HEK293T (cell line): Measurements from ENCODE around the gene RGL3.

Source experiments
- CTCF ChIA-PET: fragments of 350-600 bp; formaldehyde crosslinking; extraction: SDS; loops from one replicate; lab custom pipeline; 2021; ENCODE audit warnings: antibody characterized with exemption, inconsistent platforms; lab: Yijun Ruan, JAX
- POLR2A ChIA-PET: fragments of 350-600 bp; formaldehyde crosslinking; extraction: SDS; loops from one replicate; lab custom pipeline; 2020; ENCODE audit warnings: antibody characterized with exemption, inconsistent platforms; lab: Yijun Ruan, JAX
- DNase-seq: peaks from one replicate; pipeline ENCODE4 v3.0.0; 2012; ENCODE audit warnings: mixed read lengths; ENCODE audit errors: extremely low spot score
- ARNT ChIP-seq: fragments of 450-650 bp; IDR thresholded peaks from 2 replicates; pipeline ENCODE4 v1.6.1; 2017; ENCODE audit warnings: mild to moderate bottlenecking
- BHLHE40 ChIP-seq: fragments of 450-650 bp; IDR thresholded peaks from 2 replicates; pipeline ENCODE4 v1.6.1; 2016; ENCODE audit warnings: mild to moderate bottlenecking, moderate library complexity, borderline replicate concordance
- CTBP1 ChIP-seq: fragments of 450-650 bp; IDR thresholded peaks from 2 replicates; pipeline ENCODE4 v1.6.1; 2016; ENCODE audit warnings: borderline replicate concordance
- ELF4 ChIP-seq: fragments of 450-650 bp; IDR thresholded peaks from 2 replicates; pipeline ENCODE4 v1.6.1; 2017; ENCODE audit warnings: antibody characterized with exemption
- FOXA1 ChIP-seq: fragments of 450-650 bp; IDR thresholded peaks from 2 replicates; pipeline ENCODE4 v1.6.1; 2016; ENCODE audit warnings: mild to moderate bottlenecking
- FOXK2 ChIP-seq: fragments of 450-650 bp; IDR thresholded peaks from 2 replicates; pipeline ENCODE4 v1.6.1; 2016; ENCODE audit warnings: mild to moderate bottlenecking
- FOXM1 ChIP-seq: fragments of 450-650 bp; IDR thresholded peaks from 2 replicates; pipeline ENCODE4 v1.6.1; 2017; ENCODE audit warnings: mild to moderate bottlenecking, borderline replicate concordance
- HDGF ChIP-seq: fragments of 450-650 bp; IDR thresholded peaks from 2 replicates; pipeline ENCODE4 v1.6.1; 2017; ENCODE audit warnings: antibody characterized with exemption, borderline replicate concordance
- L3MBTL2 ChIP-seq: fragments of 450-650 bp; conservative IDR thresholded peaks from 2 replicates; pipeline ENCODE4 v1.6.1; 2016; ENCODE audit warnings: mild to moderate bottlenecking
- LEF1 ChIP-seq: fragments of 450-650 bp; IDR thresholded peaks from 2 replicates; pipeline ENCODE4 v1.6.1; 2017; ENCODE audit warnings: mild to moderate bottlenecking, borderline replicate concordance
- NFRKB ChIP-seq: fragments of 450-650 bp; IDR thresholded peaks from 2 replicates; pipeline ENCODE4 v1.6.1; 2016; ENCODE audit warnings: mild to moderate bottlenecking, moderate library complexity
- SP1 ChIP-seq: fragments of 450-650 bp; IDR thresholded peaks from 2 replicates; pipeline ENCODE4 v1.6.1; 2017
- SUZ12 ChIP-seq: fragments of 450-650 bp; IDR thresholded peaks from 2 replicates; pipeline ENCODE4 v1.6.1; 2016; ENCODE audit warnings: mild to moderate bottlenecking
- TARDBP ChIP-seq: fragments of 450-650 bp; IDR thresholded peaks from 2 replicates; pipeline ENCODE4 v1.6.1; 2016
- ZNF384 ChIP-seq: fragments of 450-650 bp; IDR thresholded peaks from 2 replicates; pipeline ENCODE4 v1.6.1; 2016
- TF ChIP-seq, protein P1 (sequence below): fragments of 450-650 bp; IDR thresholded peaks from 2 replicates; pipeline ENCODE4 v1.6.1; 2016

RGL3 gene

GRCh38 chr19:11421371-11422098 lies 2.4 kb upstream of the RGL3 start:
- CTCF ChIA-PET = interaction anchor here (0.6 to 1.1 kb wide), 2 partner anchors 14 to 38 kb away, joined by 3 to 4 read pairs; partner anchors contain the start of genes EPOR and PRKCSH
- peak; percentile 75 for DNase-seq
- TF ChIP-seq CTBP1 (no peak), NFRKB (no peak), FOXA1 (no peak), SUZ12 (no peak), ELF4 (no peak), FOXK2 (no peak), BHLHE40 (no peak), TARDBP (no peak), ZNF384 (no peak), SP1 (no peak), LEF1 (no peak), FOXM1 (no peak), HDGF (no peak), ARNT (no peak)
- TF ChIP-seq, protein P1, sequence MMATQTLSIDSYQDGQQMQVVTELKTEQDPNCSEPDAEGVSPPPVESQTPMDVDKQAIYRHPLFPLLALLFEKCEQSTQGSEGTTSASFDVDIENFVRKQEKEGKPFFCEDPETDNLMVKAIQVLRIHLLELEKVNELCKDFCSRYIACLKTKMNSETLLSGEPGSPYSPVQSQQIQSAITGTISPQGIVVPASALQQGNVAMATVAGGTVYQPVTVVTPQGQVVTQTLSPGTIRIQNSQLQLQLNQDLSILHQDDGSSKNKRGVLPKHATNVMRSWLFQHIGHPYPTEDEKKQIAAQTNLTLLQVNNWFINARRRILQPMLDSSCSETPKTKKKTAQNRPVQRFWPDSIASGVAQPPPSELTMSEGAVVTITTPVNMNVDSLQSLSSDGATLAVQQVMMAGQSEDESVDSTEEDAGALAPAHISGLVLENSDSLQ = no peak
- POLR2A ChIA-PET = interaction anchor here (0.8 kb wide), 1 partner anchor 38 kb away, joined by 3 read pairs; no protein-coding TSS in a partner anchor

DNA sequence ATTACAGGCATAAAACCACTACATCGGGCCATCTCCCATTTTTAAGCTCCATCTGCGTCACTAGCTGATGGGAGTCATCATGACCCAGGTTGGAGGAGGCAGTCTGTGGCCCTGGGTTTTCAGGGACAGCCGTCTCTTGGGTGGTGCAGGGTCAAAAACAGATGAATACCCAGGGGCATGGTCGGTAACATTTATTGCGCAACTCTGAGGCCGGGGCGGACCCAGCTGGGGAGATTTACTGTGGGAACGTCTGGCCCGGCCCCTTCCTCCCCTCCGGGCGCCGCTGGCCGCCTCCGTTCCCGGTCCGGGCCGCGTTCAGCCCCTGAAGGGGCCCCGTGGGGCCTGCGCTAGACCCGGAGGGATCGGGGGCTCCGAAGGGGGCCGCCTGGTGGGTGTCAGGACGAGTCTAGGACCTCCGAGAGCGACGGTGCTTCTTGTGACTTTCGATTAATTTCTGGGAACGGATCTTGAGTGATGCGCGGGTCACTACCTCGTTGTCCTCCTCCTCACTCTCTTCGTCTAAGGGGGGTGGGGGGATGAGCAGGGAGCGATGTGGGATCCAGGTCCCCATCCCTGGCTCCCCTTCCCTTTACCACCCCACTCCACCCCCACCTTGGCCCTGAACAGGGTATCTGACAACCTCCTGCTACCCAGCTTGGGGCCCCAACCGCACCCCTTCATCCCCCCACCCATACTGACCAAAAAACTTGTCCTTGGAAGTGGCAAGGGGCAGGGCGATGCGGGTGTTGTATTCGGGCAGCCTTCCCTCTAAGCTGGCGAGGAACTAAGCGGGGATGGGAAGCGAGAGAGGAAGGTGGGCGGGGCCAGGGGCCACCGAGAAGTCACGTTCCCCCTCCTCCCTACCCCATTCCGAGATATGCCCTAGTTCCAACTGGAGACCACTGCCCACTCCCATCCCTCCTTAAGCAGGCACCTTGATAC lies 1.6 kb upstream of the RGL3 start:
- no peak for DNase-seq
- CTCF ChIA-PET = interaction anchor here (0.6 to 1.3 kb wide), 4 partner anchors 15 to 43 kb away, joined by 3 to 7 read pairs (median 4); partner anchors contain the start of genes EPOR and PRKCSH
- POLR2A ChIA-PET = interaction anchor here (0.8 to 1.5 kb wide), 3 partner anchors 15 to 46 kb away, joined by 3 to 6 read pairs (median 4); partner anchors contain the start of genes ODAD3 and PRKCSH
- TF ChIP-seq, protein P1 = peak; percentile 51; the same call in 1 of the 2 replicates
- TF ChIP-seq LEF1 = no peak

DNA sequence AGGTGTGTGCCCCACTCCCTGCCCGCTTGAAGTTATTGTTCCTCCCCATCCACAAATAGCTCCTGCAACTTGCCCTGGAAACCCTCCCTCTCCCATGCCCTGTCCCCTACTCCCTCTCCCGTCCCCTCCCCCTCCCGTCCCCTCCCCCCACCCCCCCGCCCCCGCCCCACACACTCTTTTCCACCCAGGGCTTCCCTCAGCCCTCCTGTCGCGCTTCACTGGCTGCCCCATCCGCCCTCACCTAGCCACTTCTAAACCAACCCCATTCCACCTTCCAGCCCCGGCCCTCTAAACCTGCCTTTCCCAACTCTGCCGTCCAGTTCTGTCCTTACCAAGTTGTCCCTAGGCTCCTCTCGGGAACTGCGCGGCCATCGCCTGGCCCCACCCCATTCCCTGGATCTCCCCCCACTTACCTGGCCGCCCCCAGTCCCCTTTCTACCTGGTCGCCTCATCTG lies 993 bp downstream of the RGL3 start:
- POLR2A ChIA-PET = interaction anchor here (1.2 kb wide), 1 partner anchor 37 kb away, joined by 5 read pairs; no protein-coding TSS in a partner anchor
- CTCF ChIA-PET = no interaction called here

DNA sequence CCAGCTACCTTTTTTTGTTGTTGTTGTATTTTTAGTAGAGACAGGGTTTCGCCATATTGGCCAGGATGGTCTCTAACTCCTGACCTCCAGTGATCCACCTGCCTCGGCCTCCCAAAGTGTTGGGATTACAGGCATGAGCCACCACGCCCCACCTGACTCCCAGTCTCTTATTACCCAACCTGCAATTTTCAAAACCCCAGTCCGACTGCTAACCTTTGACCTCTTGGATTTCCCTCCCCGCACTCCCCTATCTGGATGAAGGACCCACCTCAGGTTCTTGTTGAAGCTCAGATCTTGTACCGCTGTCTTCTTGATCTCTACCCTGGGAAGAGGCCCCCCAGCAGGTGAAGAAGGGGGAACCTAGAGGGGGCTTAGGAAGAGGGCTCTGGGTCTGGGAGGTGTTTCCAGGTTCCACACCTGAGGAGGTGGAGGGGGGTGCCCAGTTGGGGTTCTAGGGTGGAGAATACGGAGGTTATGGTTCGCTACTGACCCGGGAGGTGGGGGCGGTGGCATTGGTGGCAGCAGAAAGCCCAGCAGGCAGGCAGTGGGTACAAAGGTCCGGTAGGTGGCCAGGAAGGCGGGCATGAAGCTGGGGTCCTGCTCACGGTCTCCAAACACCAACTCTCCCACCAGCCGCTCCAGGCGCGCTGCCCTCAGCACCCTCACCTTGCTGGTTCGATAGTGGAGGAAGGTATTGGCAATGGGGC lies 2.6 kb downstream of the RGL3 start:
- ChIA-PET POLR2A (no interaction called here), CTCF (interaction anchor here (1.1 kb wide), 1 partner anchor 19 kb away, joined by 3 read pairs; the partner anchor contains the start of gene PRKCSH)
- DNase-seq = no peak
- no peak for TF ChIP-seq HDGF
- no peak for TF ChIP-seq ZNF384
- no peak for TF ChIP-seq ARNT
- TF ChIP-seq NFRKB = no peak
- TF ChIP-seq, protein P1 = no peak
- TF ChIP-seq FOXM1 = no peak
- TF ChIP-seq FOXA1 = no peak
- no peak for TF ChIP-seq FOXK2
- TF ChIP-seq SP1 = no peak

More for the DNA sequence above, 993 bp downstream of the RGL3 start:
- no peak for DNase-seq
- TF ChIP-seq NFRKB (no peak), ZNF384 (no peak), LEF1 (no peak), FOXK2 (no peak), SP1 (no peak), HDGF (no peak), FOXM1 (no peak), ARNT (no peak), SUZ12 (no peak), BHLHE40 (no peak), CTBP1 (no peak)
- TF ChIP-seq, protein P1 = no peak

DNA sequence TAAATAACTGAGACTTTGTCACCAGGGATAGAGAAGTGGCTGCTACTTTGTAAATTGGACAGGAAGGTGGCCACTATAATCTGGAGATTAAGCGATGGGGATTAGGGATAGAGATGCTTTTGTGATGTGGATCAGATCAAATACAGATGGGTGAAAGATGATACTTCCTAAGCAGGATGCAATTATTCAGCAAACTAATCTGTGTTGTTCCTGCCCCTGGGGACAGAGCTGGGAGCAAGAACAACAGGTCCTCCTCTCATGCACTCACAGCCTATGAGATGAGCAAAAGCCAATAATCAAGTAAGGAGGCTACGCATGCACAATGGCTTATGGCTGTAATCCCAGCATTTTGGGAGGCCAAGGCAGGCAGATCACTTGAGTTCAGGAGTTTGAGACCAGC lies 4.6 kb downstream of the RGL3 start:
- DNase-seq = no peak
- CTCF ChIA-PET = no interaction called here
- POLR2A ChIA-PET = interaction anchor here (1.5 kb wide), 1 partner anchor 33 kb away, joined by 3 read pairs; no protein-coding TSS in a partner anchor
- no peak for TF ChIP-seq TARDBP
- no peak for TF ChIP-seq CTBP1
- no peak for TF ChIP-seq BHLHE40
- no peak for TF ChIP-seq ARNT
- TF ChIP-seq ELF4 = no peak
- no peak for TF ChIP-seq FOXK2
- TF ChIP-seq L3MBTL2 = no peak
- no peak for TF ChIP-seq FOXA1
- TF ChIP-seq NFRKB = no peak
- no peak for TF ChIP-seq FOXM1
- TF ChIP-seq HDGF = no peak
- TF ChIP-seq SUZ12 = no peak
- no peak for TF ChIP-seq LEF1
